Measurements from ENCODE around the gene CKS1B.

CKS1B gene

GRCh38 chr1:155016231-155016831, 41.9 kb downstream of the CKS1B start:
- DNase-seq = no peak

- peak; percentile 86 for DNase-seq
Measured at GRCh38 chr1:155017041-155017945, 42.8 kb downstream of the CKS1B start.

GRCh38 chr1:155017946-155018316, 43.5 kb downstream of the CKS1B start:
- no peak for DNase-seq

DNA sequence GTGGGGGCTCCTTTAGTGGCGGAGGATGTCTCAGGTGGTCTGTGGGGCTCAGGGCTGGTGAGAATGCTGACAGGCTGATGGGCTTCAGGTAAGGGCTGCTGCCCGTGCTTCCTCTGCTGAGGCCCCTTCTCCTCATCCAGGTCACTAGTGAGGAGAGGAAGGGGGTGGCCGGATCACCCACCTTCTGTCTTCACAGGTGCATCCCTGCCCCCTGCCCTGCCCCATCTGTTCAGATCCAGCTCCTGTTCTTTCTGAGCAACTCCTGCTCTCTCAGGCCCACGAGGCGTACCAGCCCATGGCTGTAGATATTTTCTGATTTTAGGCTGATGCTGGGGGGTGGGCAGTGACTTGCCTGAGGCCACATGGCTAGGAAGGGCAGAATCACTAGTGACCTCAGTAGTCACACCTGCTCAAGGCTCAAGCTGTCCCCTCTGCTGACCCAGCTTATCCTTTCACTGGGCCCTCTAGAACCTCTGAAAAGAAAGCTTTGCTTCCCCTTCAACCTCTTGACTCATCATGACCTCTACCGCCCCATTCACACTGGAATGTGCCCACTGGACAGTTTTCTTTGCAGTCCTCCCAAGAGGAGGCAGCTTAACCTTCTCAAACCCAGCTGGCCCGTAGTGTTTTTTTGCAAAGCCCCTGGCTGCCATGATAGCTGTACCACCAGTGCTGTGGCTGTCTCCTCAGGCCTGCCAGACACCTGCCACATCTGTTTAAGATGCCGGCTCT, 44.3 kb downstream of the CKS1B start:
- no peak for DNase-seq

GRCh38 chr1:155019377-155020245, 45.1 kb downstream of the CKS1B start:
- DNase-seq = no peak

GRCh38 chr1:155022136-155022926, 47.9 kb downstream of the CKS1B start:
- DNase-seq = no peak

- no peak for DNase-seq
Measured at GRCh38 chr1:155022927-155023236, 48.4 kb downstream of the CKS1B start.

- DNase-seq = no peak
Measured at GRCh38 chr1:155023627-155024026, 49.1 kb downstream of the CKS1B start.

- no peak for DNase-seq
Measured at GRCh38 chr1:155024315-155024714, 49.8 kb downstream of the CKS1B start.

GRCh38 chr1:155026154-155026553, 51.7 kb downstream of the CKS1B start:
- no peak for DNase-seq

DNA sequence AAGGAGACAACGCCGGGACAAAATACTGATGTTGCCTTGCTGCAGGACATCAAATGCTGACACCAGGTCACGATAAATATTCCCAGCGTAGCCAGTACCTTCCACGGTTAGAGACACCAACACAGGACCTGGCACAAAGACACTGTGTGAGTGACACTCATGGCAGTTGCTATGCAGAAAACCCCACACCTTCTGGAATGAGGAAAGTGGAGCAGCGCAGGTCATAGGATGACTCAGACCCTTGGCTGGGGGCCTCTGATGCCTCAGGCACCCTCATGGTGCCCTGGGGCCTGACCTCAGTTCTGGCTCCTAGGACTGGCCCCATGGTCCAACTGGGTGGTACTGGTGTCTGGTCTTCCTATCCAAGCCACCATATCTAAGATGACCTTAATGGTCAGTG, 52.1 kb downstream of the CKS1B start:
- DNase-seq = no peak
